Testis (tissue), 2 donors: Measurements from ENCODE around the gene ATP6V1G2.

Source experiments
- CTCF ChIP-seq, 3 experiments: fragments of 450-650 bp in 2 of 3; fragments of 200-600 bp in 1 of 3; sonication (generic) in 1 of 3; IDR thresholded peaks; one replicate each; pipeline ENCODE4 v1.5.1; 2016 to 2019; ENCODE audit warnings: antibody characterized with exemption in 3 of 3, mild to moderate bottlenecking in 2 of 3, moderate library complexity in 1 of 3
- POLR2A ChIP-seq: fragments of 450-650 bp; IDR thresholded peaks from one replicate; pipeline ENCODE4 v1.6.1; 2017; ENCODE audit warnings: antibody characterized with exemption, mild to moderate bottlenecking, moderate library complexity

GRCh38 chr6:31559958-31560696 lies 13.7 kb upstream of the ATP6V1G2 start:
- TF ChIP-seq CTCF (IDR thresholded peaks at IDR 0.05) (no peak), POLR2A (no peak)
